Fibroblast of lung (primary cell): Measurements from ENCODE around the gene RPS19BP1.

Experiments
- CTCF ChIP-seq, 2 donors: IDR thresholded peaks in 1 of 2; conservative IDR thresholded peaks in 1 of 2; 1 replicate in 1 of 2; 2 replicates in 1 of 2; pipeline ENCODE4 v1.5.1; 2011 to 2012; ENCODE audit warnings: low read length in 2 of 2, control low read depth in 1 of 2, inconsistent platforms in 1 of 2, low read depth in 1 of 2, mild to moderate bottlenecking in 1 of 2
- EZH2 ChIP-seq: IDR thresholded peaks from 2 replicates; pipeline ENCODE4 v1.5.1; 2012; ENCODE audit warnings: low read length, control low read depth, mild to moderate bottlenecking; ENCODE audit errors: missing control alignments

- TF ChIP-seq CTCF (conservative IDR thresholded peaks at IDR 0.05 in 1 of 2, IDR thresholded peaks at IDR 0.05 in 1 of 2; ENCODE audit: low read depth in 1 of 2, low read length in 2 of 2), result no peak
- no peak for TF ChIP-seq EZH2
Measured at GRCh38 chr22:39502109-39502788, 30.3 kb downstream of the RPS19BP1 start, which contains the start of gene MIEF1.
